Natural killer cell treated with Interleukin-12 subunit alpha and Interleukin-12 subunit beta and Interleukin-15 and Interleukin-18, amount 100 ng/mL, for 72 hours (primary cell): Measurements from ENCODE around the gene SFT2D2. TPM values are rescaled to one million over a fixed set of nuclear protein-coding genes. Genes with fewer than 3 reads are reported as not detected.
"Not testable (repeated sequence)": the region's sequence is repeated elsewhere in the genome, so short reads cannot be mapped to it uniquely, and the experiment has no call there.

Source experiments
- ATAC-seq, 2 donors: fragments of 150-1000 bp; cut with Tn5 transposase in 1 of 2; sonication (Bioruptor Pico), chemical (Tn5 transposase) in 1 of 2; 2 replicates each; pipeline ENCODE4 v1.10.0; 2021
- DNase-seq: peaks from one replicate; pipeline ENCODE4 v3.0.0; 2022; ENCODE audit warnings: low spot score
- H3K27ac Mint-ChIP-seq, 2 donors: 1 replicate in 1 of 2; 2 replicates in 1 of 2; pipeline ENCODE4 v1.8.0; 2022; ENCODE audit warnings: mixed read lengths in 2 of 2, mild to moderate bottlenecking in 1 of 2, moderate library complexity in 1 of 2
- H3K27me3 Mint-ChIP-seq, 2 donors: 1 replicate in 1 of 2; 2 replicates in 1 of 2; pipeline ENCODE4 v1.8.0; 2022; ENCODE audit warnings: mixed read lengths in 2 of 2
- H3K36me3 Mint-ChIP-seq: one replicate; pipeline ENCODE4 v1.8.0; 2022; ENCODE audit warnings: mixed read lengths
- H3K4me1 Mint-ChIP-seq, 2 donors: 1 replicate in 1 of 2; 2 replicates in 1 of 2; pipeline ENCODE4 v1.8.0; 2022; ENCODE audit warnings: low read depth in 2 of 2, mixed read lengths in 2 of 2, mild to moderate bottlenecking in 1 of 2
- H3K4me3 Mint-ChIP-seq: one replicate; pipeline ENCODE4 v1.8.0; 2022; ENCODE audit warnings: mixed read lengths
- H3K9me3 Mint-ChIP-seq: 2 replicates; pipeline ENCODE4 v1.8.0; 2022; ENCODE audit warnings: mixed read lengths
- total RNA-seq, 2 donors: library from RNA; stranded (reverse); gene quantifications; one replicate each; pipeline ENCODE4 v1.2.3, GENCODE V29; 2022

Gene SFT2D2
- 10 to 100 TPM; 51.2 to 78.5 TPM for total RNA-seq

GRCh38 chr1:168225476-168226190, at the start of gene SFT2D2:
TSS of gene SFT2D2 (plus strand) at chr1:168226004. CDS start at chr1:168226080, 76 bp downstream.
- DNase-seq: peak; percentile 86
- peaks cover 7% of the 10 kb centered on the region for H3K36me3 Mint-ChIP-seq
- peaks cover 4% of the 10 kb centered on the region for H3K9me3 Mint-ChIP-seq
- H3K27me3 Mint-ChIP-seq: peaks cover 0 to 3% of the 10 kb centered on the region in 2 donors
- peaks cover 44 to 45% of the 10 kb centered on the region in 2 donors for H3K4me1 Mint-ChIP-seq
- H3K4me3 Mint-ChIP-seq: peak within 1 kb of the TSS; percentile 88
- peak within 1 kb of the TSS; percentile 54 to 88 for H3K27ac Mint-ChIP-seq
- ATAC-seq: peak; percentile 97

DNA sequence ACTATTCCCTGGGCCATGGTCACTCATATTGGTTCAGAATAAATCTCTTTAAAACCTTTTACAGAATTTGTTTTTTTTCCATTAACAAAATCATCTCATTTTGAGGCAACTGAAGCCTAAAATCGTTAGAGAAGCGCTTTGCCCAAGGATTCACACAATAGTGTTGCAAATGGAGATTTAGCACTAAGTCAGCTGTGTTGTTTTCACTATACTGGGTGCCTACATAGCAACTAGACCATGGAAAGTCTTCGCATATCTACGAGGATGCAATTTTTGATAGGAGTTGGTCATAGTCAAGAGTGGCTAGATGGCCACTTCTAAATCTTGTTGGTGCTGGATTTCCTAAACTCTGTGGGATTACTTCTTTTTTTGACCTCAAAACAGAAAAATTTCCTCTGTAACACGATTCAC, 47.6 kb upstream of the SFT2D2 start:
- Mint-ChIP-seq H3K27ac (no peak overlapping the region), H3K27me3 (peaks cover 7 to 12% of the 10 kb centered on the region in 2 donors), H3K4me1 (no peaks in the 10 kb centered on the region), H3K9me3 (no peaks in the 10 kb centered on the region), H3K4me3 (no peak overlapping the region), H3K36me3 (no peaks in the 10 kb centered on the region)
- ATAC-seq: no peak
- no peak for DNase-seq

DNA sequence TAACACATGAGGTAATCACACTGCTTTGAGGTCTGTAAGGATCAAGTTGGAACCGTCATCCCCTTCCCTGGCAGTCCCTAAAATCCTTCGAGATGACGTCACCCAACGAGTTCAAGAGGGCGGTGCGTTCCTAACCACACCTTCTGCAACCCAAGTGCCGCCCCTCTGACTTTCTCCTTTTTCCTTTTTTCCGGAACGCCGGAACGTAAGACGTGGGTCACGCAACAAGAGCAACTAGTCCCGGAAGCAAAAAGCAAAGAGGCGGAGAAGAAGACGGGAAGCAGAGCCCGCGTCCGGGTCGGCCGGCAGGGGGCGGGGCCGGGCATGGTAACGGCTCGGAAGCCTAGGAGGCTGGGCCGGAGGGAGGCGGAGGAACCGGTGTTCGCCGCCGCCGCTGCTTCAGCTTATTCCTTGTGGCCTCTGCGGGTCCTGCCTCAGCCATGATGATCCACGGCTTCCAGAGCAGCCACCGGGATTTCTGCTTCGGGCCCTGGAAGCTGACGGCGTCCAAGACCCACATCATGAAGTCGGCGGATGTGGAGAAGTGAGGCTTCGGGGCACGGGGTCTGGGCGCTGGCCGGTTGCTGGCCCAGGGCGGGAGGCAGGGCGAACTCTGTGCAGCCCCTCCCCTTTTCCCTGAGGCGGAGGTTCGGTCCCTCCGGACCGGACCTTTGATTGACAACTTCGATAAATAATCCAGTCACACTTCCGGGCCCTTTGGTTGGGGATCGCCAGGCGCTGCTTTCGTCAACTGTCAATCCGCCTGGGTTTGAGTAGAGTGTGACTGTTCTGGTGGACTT, 47.0 kb upstream of the SFT2D2 start, which contains the start of gene TIPRL:
TSS of gene TIPRL (plus strand) at position 325 of the 800 bp plus-strand sequence. CDS start at position 441, 116 bp downstream.
- Mint-ChIP-seq H3K4me3 (no peak within 1 kb of the TSS), H3K27ac (no peak within 1 kb of the TSS), H3K4me1 (peaks cover 0 to 2% of the 10 kb centered on the region in 2 donors), H3K9me3 (no peaks in the 10 kb centered on the region), H3K27me3 (peaks cover 2 to 9% of the 10 kb centered on the region in 2 donors), H3K36me3 (no peaks in the 10 kb centered on the region)
- ATAC-seq: peak; percentile 93 to 95
- DNase-seq: peak; percentile 98

DNA sequence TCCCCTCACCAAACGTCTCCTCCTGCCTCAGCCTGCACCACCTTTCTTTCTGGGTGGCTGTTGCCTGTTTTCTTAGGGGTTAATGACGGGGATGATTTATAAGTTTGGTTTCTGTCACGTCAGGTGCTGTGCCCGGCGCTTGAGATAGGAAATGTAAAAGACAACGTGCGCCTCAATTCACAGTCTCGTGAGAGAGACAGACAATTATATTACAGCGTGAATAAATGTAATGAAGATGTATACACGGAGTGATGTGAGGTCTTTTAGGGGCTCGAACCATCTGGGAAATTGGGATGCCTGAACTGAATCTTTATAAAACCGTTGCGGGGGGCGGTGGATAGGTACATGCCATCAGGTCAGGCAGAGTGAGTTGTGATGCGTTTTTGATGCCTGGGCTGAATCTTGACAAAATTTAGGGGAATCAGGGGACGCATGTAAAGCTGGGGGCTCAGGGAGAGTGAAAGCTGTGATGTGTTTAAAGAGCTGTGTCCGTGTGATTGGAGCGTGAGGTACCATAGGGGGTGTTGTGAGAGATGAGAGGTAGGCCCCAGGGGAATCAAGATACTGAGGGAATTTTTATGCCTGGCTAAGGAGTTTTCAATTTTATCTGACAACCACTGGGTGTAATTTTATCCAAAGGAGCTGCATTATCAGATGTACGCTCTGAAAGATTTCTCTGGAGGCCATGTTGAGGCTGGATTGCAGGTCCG, 46.2 kb upstream of the SFT2D2 start:
- no peak for ATAC-seq
- H3K27me3 Mint-ChIP-seq: peaks cover 0 to 7% of the 10 kb centered on the region in 2 donors
- H3K27ac Mint-ChIP-seq: no peak overlapping the region
- peaks cover 0 to 5% of the 10 kb centered on the region in 2 donors for H3K4me1 Mint-ChIP-seq
- H3K9me3 Mint-ChIP-seq: no peaks in the 10 kb centered on the region
- DNase-seq: no peak
- H3K36me3 Mint-ChIP-seq: no peaks in the 10 kb centered on the region
- no peak overlapping the region for H3K4me3 Mint-ChIP-seq

GRCh38 chr1:168180148-168180524, 45.7 kb upstream of the SFT2D2 start:
- DNase-seq: no peak
- H3K27ac Mint-ChIP-seq: no peak overlapping the region
- peaks cover 0 to 3% of the 10 kb centered on the region in 2 donors for H3K27me3 Mint-ChIP-seq
- peaks cover 0 to 5% of the 10 kb centered on the region in 2 donors for H3K4me1 Mint-ChIP-seq
- H3K4me3 Mint-ChIP-seq: no peak overlapping the region
- no peak for ATAC-seq
- no peaks in the 10 kb centered on the region for H3K36me3 Mint-ChIP-seq
- H3K9me3 Mint-ChIP-seq: no peaks in the 10 kb centered on the region

GRCh38 chr1:168181063-168181720, 44.6 kb upstream of the SFT2D2 start:
- DNase-seq, H3K27me3 Mint-ChIP-seq, ATAC-seq, H3K27ac Mint-ChIP-seq, H3K36me3 Mint-ChIP-seq, H3K9me3 Mint-ChIP-seq, H3K4me1 Mint-ChIP-seq: not testable (repeated sequence)
- peak overlapping the region; percentile 36 for H3K4me3 Mint-ChIP-seq

DNA sequence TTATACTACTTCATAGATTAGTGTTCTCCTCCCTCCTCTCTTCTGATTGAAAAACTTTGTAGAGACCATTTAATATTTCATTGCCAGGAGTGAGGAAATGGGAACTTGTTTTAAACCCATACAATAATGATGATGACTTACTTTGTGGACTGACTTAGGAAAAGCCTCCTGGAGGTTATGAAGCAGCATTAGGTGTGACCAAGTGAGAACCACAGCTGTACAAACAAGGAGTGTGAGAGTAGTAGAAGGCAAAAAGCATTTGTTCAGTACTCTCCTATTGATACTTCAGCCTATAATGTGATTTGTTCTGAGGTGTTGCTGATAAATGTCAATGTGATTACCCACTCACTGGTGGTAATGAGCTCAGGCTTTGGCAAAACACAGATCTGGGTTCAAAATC, 38.6 kb upstream of the SFT2D2 start:
- Mint-ChIP-seq H3K9me3 (no peaks in the 10 kb centered on the region), H3K27me3 (no peaks in the 10 kb centered on the region), H3K4me1 (peaks cover 0 to 18% of the 10 kb centered on the region in 2 donors), H3K4me3 (no peak overlapping the region), H3K36me3 (peaks cover 6% of the 10 kb centered on the region), H3K27ac (peak overlapping the region in 1 of 2 donors; percentile 37)
- ATAC-seq: no peak
- DNase-seq: no peak

GRCh38 chr1:168190403-168190802, 35.4 kb upstream of the SFT2D2 start:
- peaks cover 5 to 13% of the 10 kb centered on the region in 2 donors for H3K4me1 Mint-ChIP-seq
- H3K9me3 Mint-ChIP-seq: no peaks in the 10 kb centered on the region
- no peak overlapping the region for H3K27ac Mint-ChIP-seq
- DNase-seq (no peak), ATAC-seq (no peak)
- H3K4me3 Mint-ChIP-seq: no peak overlapping the region
- H3K27me3 Mint-ChIP-seq: no peaks in the 10 kb centered on the region
- H3K36me3 Mint-ChIP-seq: peaks cover 13% of the 10 kb centered on the region

- Mint-ChIP-seq H3K4me3 (no peak overlapping the region), H3K27ac (peak overlapping the region in 1 of 2 donors; percentile 3), H3K9me3 (no peaks in the 10 kb centered on the region), H3K27me3 (no peaks in the 10 kb centered on the region), H3K36me3 (peaks cover 29% of the 10 kb centered on the region), H3K4me1 (peaks cover 10% of the 10 kb centered on the region in 2 donors)
- no peak for DNase-seq
- ATAC-seq: no peak
Observed at GRCh38 chr1:168195199-168196135, 30.3 kb upstream of the SFT2D2 start.

DNA sequence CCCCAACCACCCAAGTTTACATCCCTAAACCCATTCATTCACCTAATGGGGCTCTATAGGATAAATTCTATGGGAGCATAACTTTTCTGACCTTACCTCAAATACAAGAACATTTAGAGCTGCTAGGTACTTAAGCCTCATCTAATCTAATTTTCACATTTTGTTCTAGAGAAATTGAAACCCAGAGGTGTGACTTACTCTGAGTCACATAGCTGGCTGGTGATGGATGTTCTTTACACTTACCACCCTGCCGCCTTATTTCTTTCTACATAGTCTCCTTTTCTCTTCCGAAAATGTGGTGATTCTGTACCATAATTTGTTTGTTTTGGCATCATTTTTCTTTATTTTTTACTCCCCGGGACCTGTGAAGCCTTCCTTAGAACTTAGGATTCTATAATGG, 26.7 kb upstream of the SFT2D2 start:
- Mint-ChIP-seq H3K27me3 (no peaks in the 10 kb centered on the region), H3K4me1 (peaks cover 9 to 10% of the 10 kb centered on the region in 2 donors), H3K4me3 (no peak overlapping the region), H3K27ac (no peak overlapping the region), H3K36me3 (peaks cover 44% of the 10 kb centered on the region), H3K9me3 (no peaks in the 10 kb centered on the region)
- ATAC-seq (no peak), DNase-seq (no peak)

- peaks cover 37% of the 10 kb centered on the region for H3K36me3 Mint-ChIP-seq
- ATAC-seq: no peak
- no peaks in the 10 kb centered on the region for H3K27me3 Mint-ChIP-seq
- H3K9me3 Mint-ChIP-seq: no peaks in the 10 kb centered on the region
- H3K4me3 Mint-ChIP-seq: no peak overlapping the region
- peaks cover 5% of the 10 kb centered on the region in 2 donors for H3K4me1 Mint-ChIP-seq
- DNase-seq: no peak
- H3K27ac Mint-ChIP-seq: no peak overlapping the region
Observed at GRCh38 chr1:168202941-168203654, 22.7 kb upstream of the SFT2D2 start.

DNA sequence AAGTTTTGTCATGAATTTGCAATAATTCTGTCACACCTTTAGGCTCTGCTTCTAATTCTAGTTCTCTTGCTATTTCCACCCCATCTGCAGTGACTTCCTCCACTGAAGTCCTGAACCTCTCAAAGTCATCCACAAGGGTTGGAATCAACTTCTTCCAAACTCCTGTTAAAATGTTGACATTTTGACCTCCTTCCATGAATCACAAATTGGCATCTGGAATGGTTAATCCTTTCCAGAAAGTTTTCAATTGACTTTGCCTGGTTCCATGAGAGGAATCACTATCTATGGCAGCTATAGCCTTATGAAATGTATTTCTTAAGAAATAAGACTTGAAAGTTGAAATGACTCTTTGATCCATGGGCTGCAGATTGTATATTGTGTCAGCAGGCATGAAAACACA, 19.7 kb upstream of the SFT2D2 start:
- ATAC-seq (no peak), DNase-seq (no peak)
- Mint-ChIP-seq H3K27ac (no peak overlapping the region), H3K4me1 (no peaks in the 10 kb centered on the region), H3K27me3 (no peaks in the 10 kb centered on the region), H3K36me3 (peaks cover 18% of the 10 kb centered on the region), H3K4me3 (no peak overlapping the region), H3K9me3 (no peaks in the 10 kb centered on the region)
